Breast epithelium (tissue), 3 donors: ENCODE results near the gene CUBN.

ENCODE experiments used
- CTCF ChIP-seq, 3 donors: fragments of 450-650 bp; IDR thresholded peaks; one replicate each; pipeline ENCODE4 v1.5.1; 2016 to 2017; ENCODE audit warnings: antibody characterized with exemption in 3 of 3, mild to moderate bottlenecking in 3 of 3, moderate library complexity in 3 of 3
- POLR2AphosphoS5 ChIP-seq, 3 donors: sonication (generic); formaldehyde crosslinking; IDR thresholded peaks; one replicate each; pipeline ENCODE4 v1.6.1; 2017; ENCODE audit warnings: antibody characterized with exemption in 3 of 3

DNA sequence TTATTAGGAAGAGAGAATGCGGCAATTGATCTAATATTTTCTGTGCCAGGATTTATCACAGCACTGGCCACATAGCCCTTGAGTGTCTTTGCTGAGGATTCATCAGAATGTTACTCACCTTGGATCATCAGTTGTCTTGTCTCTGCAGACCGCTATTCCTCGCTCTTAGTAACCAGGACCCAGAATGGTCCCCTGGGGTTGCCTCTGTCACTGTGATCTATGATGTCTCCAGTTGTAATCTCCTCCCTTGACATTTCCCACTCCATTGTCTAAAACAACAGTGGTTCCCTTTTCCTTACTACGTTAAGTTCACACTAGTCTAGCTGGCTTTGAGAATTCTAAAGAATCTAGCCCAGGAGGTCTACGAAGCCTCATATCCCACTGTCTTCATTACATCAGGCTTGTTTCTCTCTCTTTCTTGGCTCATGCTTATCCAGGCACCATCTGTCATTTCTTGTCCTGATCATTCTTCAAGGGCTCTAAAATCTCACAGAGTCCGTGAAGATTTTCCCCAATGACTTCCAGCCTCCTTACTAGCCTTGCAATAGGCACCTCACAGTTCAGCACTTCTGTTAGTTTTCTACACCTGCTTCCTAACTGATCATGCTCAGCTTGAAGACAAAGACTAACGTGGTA is 125.8 kb downstream of the CUBN start:
- TF ChIP-seq CTCF (IDR thresholded peaks at IDR 0.05) (no peak), POLR2AphosphoS5 (IDR thresholded peaks at IDR 0.05) (no peak)
